GM23338 (cell line): ENCODE measurements around the gene RFX7. TPM values are rescaled to one million over a fixed set of nuclear protein-coding genes. Genes with fewer than 3 reads are reported as not detected.

Experiments used
- ATAC-seq: fragments of 200-7000 bp; cut with Tn5 transposase; 3 replicates; pipeline ENCODE4 v1.9.1; 2020
- DNase-seq: peaks from one replicate; pipeline ENCODE4 v3.0.0-alpha.2; 2015; ENCODE audit warnings: low spot score
- H2AFZ ChIP-seq: fragments of 200-600 bp; sonication (generic); 2 replicates; pipeline ENCODE4 v1.8.0; 2016; ENCODE audit warnings: antibody characterized with exemption, mild to moderate bottlenecking, moderate library complexity
- H3F3A ChIP-seq: fragments of 200-600 bp; sonication (generic); replicated peaks from 2 replicates; pipeline ENCODE4 v1.8.0; 2017; ENCODE audit warnings: antibody characterized with exemption, mixed run types, low read depth
- H3K27ac ChIP-seq: fragments of 200-600 bp; sonication (generic); 2 replicates; pipeline ENCODE4 v1.6.1; 2016; ENCODE audit warnings: low read depth
- H3K27me3 ChIP-seq: fragments of 200-600 bp; sonication (generic); 2 replicates; pipeline ENCODE4 v1.8.0; 2016; ENCODE audit warnings: mild to moderate bottlenecking, mixed run types, moderate library complexity; ENCODE audit not compliant: insufficient read depth
- H3K36me3 ChIP-seq: fragments of 200-600 bp; sonication (generic); 2 replicates; pipeline ENCODE4 v1.8.0; 2016; ENCODE audit warnings: mild to moderate bottlenecking; ENCODE audit not compliant: insufficient read depth
- H3K4me1 ChIP-seq: fragments of 200-600 bp; sonication (generic); 2 replicates; pipeline ENCODE4 v1.8.0; 2016; ENCODE audit warnings: mild to moderate bottlenecking, moderate library complexity; ENCODE audit not compliant: insufficient read depth
- H3K4me2 ChIP-seq: fragments of 200-600 bp; sonication (generic); 2 replicates; pipeline ENCODE4 v1.7.1; 2017; ENCODE audit warnings: mixed run types
- H3K4me3 ChIP-seq: fragments of 200-600 bp; sonication (generic); 2 replicates; pipeline ENCODE4 v1.6.1; 2016; ENCODE audit warnings: mixed run types
- H3K79me2 ChIP-seq: fragments of 200-600 bp; sonication (generic); replicated peaks from 2 replicates; pipeline ENCODE4 v1.8.0; 2017; ENCODE audit warnings: mild to moderate bottlenecking; ENCODE audit not compliant: insufficient read depth
- H3K9me2 ChIP-seq: fragments of 200-600 bp; sonication (generic); 2 replicates; pipeline ENCODE4 v1.8.0; 2017; ENCODE audit not compliant: insufficient read depth
- H4K20me1 ChIP-seq: fragments of 200-600 bp; sonication (generic); replicated peaks from 2 replicates; pipeline ENCODE4 v1.8.0; 2017; ENCODE audit warnings: mild to moderate bottlenecking; ENCODE audit not compliant: insufficient read depth
- H3K27ac Mint-ChIP-seq: 2 replicates; pipeline ENCODE4 v1.8.0; 2020; ENCODE audit warnings: inconsistent platforms, mild to moderate bottlenecking, moderate library complexity, mixed read lengths
- H3K27me3 Mint-ChIP-seq: 3 replicates; pipeline ENCODE4 v1.8.0; 2022; ENCODE audit warnings: low read depth, mild to moderate bottlenecking, moderate library complexity, mixed read lengths, inconsistent platforms; ENCODE audit not compliant: insufficient read depth, poor library complexity
- H3K36me3 Mint-ChIP-seq: 3 replicates; pipeline ENCODE4 v1.8.0; 2021; ENCODE audit warnings: low read depth, mild to moderate bottlenecking, inconsistent platforms, moderate library complexity, mixed read lengths
- H3K4me1 Mint-ChIP-seq: 3 replicates; pipeline ENCODE4 v1.8.0; 2020; ENCODE audit warnings: mild to moderate bottlenecking, inconsistent platforms, mixed read lengths
- H3K4me3 Mint-ChIP-seq: 3 replicates; pipeline ENCODE4 v1.8.0; 2021; ENCODE audit warnings: moderate library complexity, mild to moderate bottlenecking, inconsistent platforms, mixed read lengths
- H3K9me3 Mint-ChIP-seq: 3 replicates; pipeline ENCODE4 v1.8.0; 2020; ENCODE audit warnings: moderate library complexity, mild to moderate bottlenecking, inconsistent platforms, mixed read lengths
- CREB1 ChIP-seq: fragments of 250-450 bp; sonication (Bioruptor Pico); IDR thresholded peaks from 2 replicates; pipeline ENCODE4 v1.5.0; 2020; ENCODE audit warnings: low read depth, mild to moderate bottlenecking, moderate library complexity
- CTCF ChIP-seq, 2 experiments: fragments of 200-600 bp in 1 of 2; sonication (generic) in 1 of 2; conservative IDR thresholded peaks; 2 replicates each; pipeline versions ENCODE4 v1.5.1 to v1.6.1; 2016 to 2017; ENCODE audit warnings: antibody characterized with exemption in 2 of 2, low read depth in 2 of 2, mild to moderate bottlenecking in 2 of 2, moderate library complexity in 1 of 2
- EZH2 ChIP-seq: fragments of 200-600 bp; sonication (generic); IDR thresholded peaks from one replicate; pipeline ENCODE4 v1.8.0; 2017; ENCODE audit warnings: antibody characterized with exemption, mild to moderate bottlenecking, low read depth; ENCODE audit not compliant: unreplicated experiment
- EZH2phosphoT487 ChIP-seq: fragments of 200-600 bp; sonication (generic); IDR thresholded peaks from one replicate; pipeline ENCODE4 v1.8.1; 2018; ENCODE audit warnings: antibody characterized with exemption; ENCODE audit not compliant: unreplicated experiment
- JUNB ChIP-seq: IDR thresholded peaks from one replicate; pipeline ENCODE4 v1.6.1; 2016; ENCODE audit warnings: antibody characterized with exemption; ENCODE audit not compliant: unreplicated experiment
- NANOG ChIP-seq: IDR thresholded peaks from 2 replicates; pipeline ENCODE4 v1.6.1; 2016; ENCODE audit warnings: antibody characterized with exemption, borderline replicate concordance
- POLR2AphosphoS5 ChIP-seq: IDR thresholded peaks from 2 replicates; pipeline ENCODE4 v1.6.1; 2016; ENCODE audit warnings: antibody characterized with exemption, low read depth
- STAT1 ChIP-seq: IDR thresholded peaks from one replicate; pipeline ENCODE4 v1.6.1; 2016; ENCODE audit warnings: antibody characterized with exemption; ENCODE audit not compliant: unreplicated experiment
- ZNF114 ChIP-seq: fragments of 250-450 bp; sonication (Bioruptor Pico); IDR thresholded peaks from 2 replicates; pipeline ENCODE4 v1.5.0; 2020; ENCODE audit warnings: mild to moderate bottlenecking, moderate library complexity
- ZNF331 ChIP-seq: fragments of 250-450 bp; sonication (Bioruptor Pico); IDR thresholded peaks from 2 replicates; pipeline ENCODE4 v1.5.0; 2020; ENCODE audit warnings: low read depth, mild to moderate bottlenecking, moderate library complexity
- polyA plus RNA-seq: library from polyadenylated mRNA; unstranded; fragments of >200 nt; fragmentation: Nextera tagmentation; extraction: Ambion mirVana; gene quantifications from 2 replicates; pipeline ENCODE4 v1.2.1, GENCODE V29; 2016
- total RNA-seq: library from RNA; depleted of rRNA; stranded (reverse); fragments of >200 nt; shearing (Covaris generic); gene quantifications from 2 replicates; pipeline ENCODE4 v1.2.3, GENCODE V29; 2014
- TF ChIP-seq, protein P1 (sequence below): IDR thresholded peaks from one replicate; pipeline ENCODE4 v1.6.1; 2018; ENCODE audit warnings: antibody characterized with exemption; ENCODE audit not compliant: unreplicated experiment
- TF ChIP-seq, protein P2 (sequence below): IDR thresholded peaks from 2 replicates; pipeline ENCODE4 v1.6.1; 2016; ENCODE audit warnings: antibody characterized with exemption

RFX7 gene
- total and polyA plus RNA-seq, 2 experiments from 2014 or later, result 17.6 to 33.6 TPM

GRCh38 chr15:56146756-56147155 is 96.9 kb downstream of the RFX7 start (continued):
- TF ChIP-seq, protein P1, sequence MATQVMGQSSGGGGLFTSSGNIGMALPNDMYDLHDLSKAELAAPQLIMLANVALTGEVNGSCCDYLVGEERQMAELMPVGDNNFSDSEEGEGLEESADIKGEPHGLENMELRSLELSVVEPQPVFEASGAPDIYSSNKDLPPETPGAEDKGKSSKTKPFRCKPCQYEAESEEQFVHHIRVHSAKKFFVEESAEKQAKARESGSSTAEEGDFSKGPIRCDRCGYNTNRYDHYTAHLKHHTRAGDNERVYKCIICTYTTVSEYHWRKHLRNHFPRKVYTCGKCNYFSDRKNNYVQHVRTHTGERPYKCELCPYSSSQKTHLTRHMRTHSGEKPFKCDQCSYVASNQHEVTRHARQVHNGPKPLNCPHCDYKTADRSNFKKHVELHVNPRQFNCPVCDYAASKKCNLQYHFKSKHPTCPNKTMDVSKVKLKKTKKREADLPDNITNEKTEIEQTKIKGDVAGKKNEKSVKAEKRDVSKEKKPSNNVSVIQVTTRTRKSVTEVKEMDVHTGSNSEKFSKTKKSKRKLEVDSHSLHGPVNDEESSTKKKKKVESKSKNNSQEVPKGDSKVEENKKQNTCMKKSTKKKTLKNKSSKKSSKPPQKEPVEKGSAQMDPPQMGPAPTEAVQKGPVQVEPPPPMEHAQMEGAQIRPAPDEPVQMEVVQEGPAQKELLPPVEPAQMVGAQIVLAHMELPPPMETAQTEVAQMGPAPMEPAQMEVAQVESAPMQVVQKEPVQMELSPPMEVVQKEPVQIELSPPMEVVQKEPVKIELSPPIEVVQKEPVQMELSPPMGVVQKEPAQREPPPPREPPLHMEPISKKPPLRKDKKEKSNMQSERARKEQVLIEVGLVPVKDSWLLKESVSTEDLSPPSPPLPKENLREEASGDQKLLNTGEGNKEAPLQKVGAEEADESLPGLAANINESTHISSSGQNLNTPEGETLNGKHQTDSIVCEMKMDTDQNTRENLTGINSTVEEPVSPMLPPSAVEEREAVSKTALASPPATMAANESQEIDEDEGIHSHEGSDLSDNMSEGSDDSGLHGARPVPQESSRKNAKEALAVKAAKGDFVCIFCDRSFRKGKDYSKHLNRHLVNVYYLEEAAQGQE, result no peak
- TF ChIP-seq, protein P2, sequence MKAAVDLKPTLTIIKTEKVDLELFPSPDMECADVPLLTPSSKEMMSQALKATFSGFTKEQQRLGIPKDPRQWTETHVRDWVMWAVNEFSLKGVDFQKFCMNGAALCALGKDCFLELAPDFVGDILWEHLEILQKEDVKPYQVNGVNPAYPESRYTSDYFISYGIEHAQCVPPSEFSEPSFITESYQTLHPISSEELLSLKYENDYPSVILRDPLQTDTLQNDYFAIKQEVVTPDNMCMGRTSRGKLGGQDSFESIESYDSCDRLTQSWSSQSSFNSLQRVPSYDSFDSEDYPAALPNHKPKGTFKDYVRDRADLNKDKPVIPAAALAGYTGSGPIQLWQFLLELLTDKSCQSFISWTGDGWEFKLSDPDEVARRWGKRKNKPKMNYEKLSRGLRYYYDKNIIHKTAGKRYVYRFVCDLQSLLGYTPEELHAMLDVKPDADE, result no peak
- TF ChIP-seq STAT1, result no peak
- TF ChIP-seq CTCF (conservative IDR thresholded peaks at IDR 0.05; ENCODE audit: low read depth in 2 of 2), result no peak
- no peak for TF ChIP-seq POLR2AphosphoS5
- TF ChIP-seq EZH2, result no peak

GRCh38 chr15:56128081-56128480 is 115.6 kb downstream of the RFX7 start:
- Histone ChIP-seq H4K20me1 (no peaks in the 10 kb centered on the region; the same call in 1 of the 2 replicates), H3K9me2 (0 out of 2 replicates have a peak, but pooled peaks cover under 1% of the 10 kb centered on the region), H3F3A (no peaks in the 10 kb centered on the region), H3K36me3 (peaks cover 4% of the 10 kb centered on the region), H3K27me3 (no peaks in the 10 kb centered on the region), H3K79me2 (peaks cover 37% of the 10 kb centered on the region), H3K4me3 (no peak overlapping the region), H3K27ac (no peak overlapping the region), H3K4me2 (no peak overlapping the region), H3K4me1 (no peaks in the 10 kb centered on the region), H2AFZ (no peak overlapping the region)
- DNase-seq, result no peak
- Mint-ChIP-seq H3K4me1 (no peaks in the 10 kb centered on the region), H3K27ac (no peak overlapping the region), H3K4me3 (no peak overlapping the region), H3K27me3 (peaks cover 2% of the 10 kb centered on the region), H3K36me3 (peaks cover 84% of the 10 kb centered on the region), H3K9me3 (peaks cover 55% of the 10 kb centered on the region)
- ATAC-seq, result no peak
- TF ChIP-seq, protein P2, result no peak
- no peak for TF ChIP-seq NANOG
- TF ChIP-seq ZNF114 (CRISPR knock-in tag), result no peak
- TF ChIP-seq POLR2AphosphoS5, result no peak
- TF ChIP-seq EZH2phosphoT487, result no peak
- TF ChIP-seq JUNB, result no peak
- TF ChIP-seq ZNF331 (CRISPR knock-in tag), result no peak
- no peak for TF ChIP-seq EZH2
- TF ChIP-seq, protein P1, result no peak
- no peak for TF ChIP-seq CREB1 (CRISPR knock-in tag)
- TF ChIP-seq STAT1, result no peak
- no peak for TF ChIP-seq CTCF (conservative IDR thresholded peaks at IDR 0.05; ENCODE audit: low read depth in 2 of 2)
